GM18907 (cell line): ENCODE measurements around the gene PEG3.
"Not testable (repeated sequence)": the region's sequence is repeated elsewhere in the genome, so short reads cannot be mapped to it uniquely, and the experiment has no call there.

ENCODE experiments used
- ATAC-seq: cut with Tn5 transposase; IDR thresholded peaks from one replicate; pipeline ENCODE4 v1.9.1; 2021; ENCODE audit warnings: mild to moderate bottlenecking, moderate library complexity; ENCODE audit not compliant: unreplicated experiment

Gene PEG3

GRCh38 chr19:56840451-56841192 lies at the start of gene PEG3, which contains the start of gene ZIM2:
Gene PEG3 (minus strand): TSS chr19:56840726. CDS start chr19:56824655, 16,071 bp downstream.
Gene ZIM2 (minus strand): TSS chr19:56840726. CDS start chr19:56824277, 16,449 bp downstream.
- no peak for ATAC-seq

- ATAC-seq: no peak
Measured at GRCh38 chr19:56885173-56885985, 44.9 kb upstream of the PEG3 start.

- no peak for ATAC-seq
Measured at GRCh38 chr19:56884441-56884840, 43.9 kb upstream of the PEG3 start.

GRCh38 chr19:56880592-56881190 lies 40.2 kb upstream of the PEG3 start:
- no peak for ATAC-seq

- no peak for ATAC-seq
Measured at GRCh38 chr19:56877069-56877715, 36.7 kb upstream of the PEG3 start.

DNA sequence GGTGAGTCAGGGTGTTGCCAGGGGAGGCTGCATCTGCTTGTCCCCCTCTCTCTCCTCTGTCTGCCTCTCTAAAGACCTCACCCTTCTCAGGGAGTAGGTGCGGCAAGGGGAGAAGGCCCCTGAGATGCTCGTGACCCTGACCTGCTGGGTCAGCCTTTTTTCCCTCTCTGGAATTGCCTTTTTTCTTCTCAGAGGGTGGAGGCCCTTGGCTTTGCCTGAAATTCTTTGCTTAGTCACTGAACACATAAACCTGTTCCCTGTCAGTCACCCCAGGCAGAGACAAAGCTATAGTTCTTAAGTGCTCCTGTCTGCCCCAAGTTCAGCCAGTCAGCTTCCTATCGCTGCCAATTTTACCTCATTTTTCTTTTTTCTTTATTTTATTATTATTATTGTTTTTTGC lies 35.2 kb upstream of the PEG3 start:
- ATAC-seq: no peak

- ATAC-seq: no peak
Measured at GRCh38 chr19:56874530-56874929, 34.0 kb upstream of the PEG3 start.

- ATAC-seq: no peak
Measured at GRCh38 chr19:56873493-56873892, 33.0 kb upstream of the PEG3 start.

- no peak for ATAC-seq
Measured at GRCh38 chr19:56869886-56870285, 29.4 kb upstream of the PEG3 start.

DNA sequence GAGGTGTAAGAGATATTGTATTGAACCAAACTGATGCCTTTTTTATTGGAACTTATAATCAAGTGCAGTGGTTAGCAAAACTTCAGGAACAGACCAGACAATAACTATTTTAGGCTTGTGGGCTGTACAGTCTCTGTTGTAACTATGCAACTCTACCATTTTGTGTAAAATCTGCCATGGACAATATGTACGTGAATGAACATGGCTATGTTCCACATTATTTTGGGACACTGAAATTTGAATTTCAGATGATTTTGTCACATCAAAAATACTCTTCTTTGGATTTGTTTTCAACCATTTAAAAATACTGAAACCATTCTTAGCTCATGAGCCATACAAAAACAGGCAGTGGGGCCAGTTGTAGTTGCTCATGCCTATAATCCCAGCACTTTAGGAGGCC lies 27.9 kb upstream of the PEG3 start:
- no peak for ATAC-seq

DNA sequence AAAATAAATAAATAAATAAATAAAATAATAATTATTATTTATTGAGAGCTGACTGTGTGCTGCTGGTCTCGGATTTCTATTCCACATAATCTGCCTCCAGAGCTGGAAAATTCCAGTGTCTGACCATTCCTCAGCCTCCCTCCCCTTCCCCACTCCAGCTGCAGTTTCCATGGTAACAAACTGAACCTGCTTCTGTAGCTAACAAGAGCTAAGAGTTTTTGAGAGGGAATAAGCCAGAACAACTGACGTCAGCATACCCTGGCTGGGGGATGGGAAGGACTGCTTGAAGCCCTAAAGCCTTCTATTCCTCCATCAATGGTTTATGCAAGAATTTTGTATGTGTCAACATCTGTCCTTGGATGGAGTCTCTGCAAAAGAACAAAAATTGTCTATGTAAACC lies 26.0 kb upstream of the PEG3 start:
- ATAC-seq: no peak

- ATAC-seq: no peak
Measured at GRCh38 chr19:56864443-56865125, 24.1 kb upstream of the PEG3 start.

GRCh38 chr19:56862741-56863140 lies 22.2 kb upstream of the PEG3 start:
- ATAC-seq: no peak

- not testable (repeated sequence) for ATAC-seq
Measured at GRCh38 chr19:56860409-56860808, 19.9 kb upstream of the PEG3 start.

- ATAC-seq: no peak
Measured at GRCh38 chr19:56858026-56858425, 17.5 kb upstream of the PEG3 start.

- ATAC-seq: no peak
Measured at GRCh38 chr19:56856822-56857221, 16.3 kb upstream of the PEG3 start.

- not testable (repeated sequence) for ATAC-seq
Measured at GRCh38 chr19:56852361-56852760, 11.8 kb upstream of the PEG3 start.

- ATAC-seq: no peak
Measured at GRCh38 chr19:56848166-56848565, 7.6 kb upstream of the PEG3 start.

DNA sequence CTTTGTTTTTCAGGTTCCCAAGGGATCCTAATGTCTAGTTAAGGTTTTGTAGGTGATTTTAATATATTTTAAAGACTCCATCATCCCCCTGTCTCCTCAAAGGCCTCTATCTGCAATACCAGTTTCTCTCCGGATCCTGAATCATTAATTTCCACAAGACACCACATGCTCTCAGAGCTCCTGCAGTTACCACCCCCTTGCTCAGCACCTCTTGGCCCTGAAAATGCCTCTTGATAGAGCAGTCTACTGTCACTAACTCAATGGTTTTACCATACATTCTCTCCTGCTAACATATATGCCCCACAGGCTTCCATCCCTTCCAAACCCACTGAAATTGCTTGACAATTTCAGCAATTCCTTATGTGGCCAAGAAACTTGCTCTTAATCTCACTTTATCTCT lies 1.9 kb upstream of the PEG3 start:
- no peak for ATAC-seq

GRCh38 chr19:56841193-56841543 lies 642 bp upstream of the PEG3 start:
- ATAC-seq: no peak
